ENCODE data around the gene LYAR. TPM values are rescaled to one million over a fixed set of nuclear protein-coding genes. Genes with fewer than 3 reads are reported as not detected.

Gene LYAR
- total and polyA plus RNA-seq, 2 of the 4 experiments (the other 2 are of a cell fraction) = 5.4 to 8.2 TPM

DNA sequence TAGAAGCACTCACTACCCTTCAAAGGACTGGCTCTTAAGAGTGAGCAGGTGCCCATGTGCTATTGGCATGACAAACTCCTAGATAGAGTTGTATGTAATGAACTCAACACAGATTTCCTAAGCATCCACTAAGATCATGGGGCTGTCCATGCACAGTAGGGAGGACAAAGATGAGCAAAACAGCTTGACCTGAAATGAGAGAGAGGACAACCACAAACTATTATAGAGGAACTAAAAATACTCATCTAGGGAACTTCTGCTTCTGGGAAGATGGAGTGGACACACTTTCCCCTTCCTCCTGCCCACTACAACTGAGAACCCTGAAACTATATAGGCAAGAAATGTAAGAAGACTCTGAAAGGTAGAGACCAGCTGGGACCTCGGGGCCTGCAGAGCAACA, 21.2 kb downstream of the LYAR start:
- peaks cover 25% of the 10 kb centered on the region for H3K36me3 ChIP-seq (ENCODE audit: control insufficient read depth, insufficient read depth, low read length)
- CTCF ChIA-PET = interaction anchor here (1.6 kb wide), 1 partner anchor 9 kb away, joined by 5 read pairs; no protein-coding TSS in a partner anchor
- no peaks in the 10 kb centered on the region for H3K27me3 ChIP-seq (ENCODE audit: control insufficient read depth, insufficient read depth, low read length)
- no peak overlapping the region for H2BK20ac ChIP-seq (ENCODE audit: low read depth, low read length)
- H4K20me1 ChIP-seq (ENCODE audit: insufficient read depth, low read length) = no peaks in the 10 kb centered on the region
- no peak overlapping the region for H3K27ac ChIP-seq (ENCODE audit: insufficient read depth, low read length)
- in situ Hi-C loops (cut with MboI; ENCODE audit: low sequenced_read_pairs) = no loop called here
- H4K8ac ChIP-seq (ENCODE audit: low read depth in 2 of 2, low read length in 2 of 2) = no peak overlapping the region
- no peaks in the 10 kb centered on the region for H3K9me3 ChIP-seq (ENCODE audit: control insufficient read depth, insufficient read depth, low read length)
- H3K4me1 ChIP-seq (ENCODE audit: control insufficient read depth, insufficient read depth, low read length) = no peaks in the 10 kb centered on the region; the same call in 1 of the 2 replicates
- H3K79me1 ChIP-seq (ENCODE audit: low read depth in 1 of 2, low read length in 2 of 2) = no peaks in the 10 kb centered on the region
- H3K4ac ChIP-seq (ENCODE audit: low read depth, low read length) = no peak overlapping the region
- H2BK15ac ChIP-seq (ENCODE audit: low read depth, low read length) = no peak overlapping the region
- H3K4me3 ChIP-seq (ENCODE audit: insufficient read depth, low read depth, low read length) = no peak overlapping the region
- DNase-seq (no peak), ATAC-seq (ENCODE audit: low read depth) (no peak)
- dilution Hi-C loops (cut with HindIII; ENCODE audit: low sequenced_read_pairs, unreplicated experiment) = no loop called here
- H3K56ac ChIP-seq (ENCODE audit: extremely low read depth, insufficient read depth, low read length) = no peak overlapping the region
- POLR2A ChIA-PET (ENCODE audit: unreplicated experiment) = no interaction called here
- no peak overlapping the region for H4K5ac ChIP-seq (ENCODE audit: low read depth, low read length)
- H2AFZ ChIP-seq (replicated peaks; ENCODE audit: low read length, poor library complexity) = no peak overlapping the region
- no peak overlapping the region for H2AK9ac ChIP-seq (replicated peaks; ENCODE audit: low read depth, low read length, poor library complexity)
- H2BK120ac ChIP-seq (ENCODE audit: low read depth, low read length) = no peak overlapping the region
- H3K18ac ChIP-seq (ENCODE audit: low read depth, low read length) = no peak overlapping the region
- TF ChIP-seq MAZ (IDR thresholded peaks at IDR 0.05; ENCODE audit: borderline replicate concordance, low read depth, low read length) = no peak
- no peak for TF ChIP-seq CEBPB (IDR thresholded peaks at IDR 0.05; ENCODE audit: low read depth, low read length)
- TF ChIP-seq MXI1 (IDR thresholded peaks at IDR 0.05; ENCODE audit: borderline replicate concordance, low read depth, low read length) = no peak
- no peak for TF ChIP-seq MAFK (IDR thresholded peaks at IDR 0.05; ENCODE audit: low read depth, low read length)
- TF ChIP-seq, protein P1, sequence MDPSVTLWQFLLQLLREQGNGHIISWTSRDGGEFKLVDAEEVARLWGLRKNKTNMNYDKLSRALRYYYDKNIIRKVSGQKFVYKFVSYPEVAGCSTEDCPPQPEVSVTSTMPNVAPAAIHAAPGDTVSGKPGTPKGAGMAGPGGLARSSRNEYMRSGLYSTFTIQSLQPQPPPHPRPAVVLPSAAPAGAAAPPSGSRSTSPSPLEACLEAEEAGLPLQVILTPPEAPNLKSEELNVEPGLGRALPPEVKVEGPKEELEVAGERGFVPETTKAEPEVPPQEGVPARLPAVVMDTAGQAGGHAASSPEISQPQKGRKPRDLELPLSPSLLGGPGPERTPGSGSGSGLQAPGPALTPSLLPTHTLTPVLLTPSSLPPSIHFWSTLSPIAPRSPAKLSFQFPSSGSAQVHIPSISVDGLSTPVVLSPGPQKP (IDR thresholded peaks at IDR 0.05; ENCODE audit: borderline replicate concordance, low read depth, low read length) = no peak
- no peak for TF ChIP-seq RCOR1 (IDR thresholded peaks at IDR 0.05; ENCODE audit: insufficient replicate concordance, low read length)
- TF ChIP-seq BHLHE40 (IDR thresholded peaks at IDR 0.05; ENCODE audit: low read depth, low read length) = no peak
- no peak for TF ChIP-seq FOS (IDR thresholded peaks at IDR 0.05; ENCODE audit: low read depth, low read length)
- no peak for TF ChIP-seq CHD1 (IDR thresholded peaks at IDR 0.05; ENCODE audit: low read depth, low read length)
- TF ChIP-seq, protein P2, sequence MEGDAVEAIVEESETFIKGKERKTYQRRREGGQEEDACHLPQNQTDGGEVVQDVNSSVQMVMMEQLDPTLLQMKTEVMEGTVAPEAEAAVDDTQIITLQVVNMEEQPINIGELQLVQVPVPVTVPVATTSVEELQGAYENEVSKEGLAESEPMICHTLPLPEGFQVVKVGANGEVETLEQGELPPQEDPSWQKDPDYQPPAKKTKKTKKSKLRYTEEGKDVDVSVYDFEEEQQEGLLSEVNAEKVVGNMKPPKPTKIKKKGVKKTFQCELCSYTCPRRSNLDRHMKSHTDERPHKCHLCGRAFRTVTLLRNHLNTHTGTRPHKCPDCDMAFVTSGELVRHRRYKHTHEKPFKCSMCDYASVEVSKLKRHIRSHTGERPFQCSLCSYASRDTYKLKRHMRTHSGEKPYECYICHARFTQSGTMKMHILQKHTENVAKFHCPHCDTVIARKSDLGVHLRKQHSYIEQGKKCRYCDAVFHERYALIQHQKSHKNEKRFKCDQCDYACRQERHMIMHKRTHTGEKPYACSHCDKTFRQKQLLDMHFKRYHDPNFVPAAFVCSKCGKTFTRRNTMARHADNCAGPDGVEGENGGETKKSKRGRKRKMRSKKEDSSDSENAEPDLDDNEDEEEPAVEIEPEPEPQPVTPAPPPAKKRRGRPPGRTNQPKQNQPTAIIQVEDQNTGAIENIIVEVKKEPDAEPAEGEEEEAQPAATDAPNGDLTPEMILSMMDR (conservative IDR thresholded peaks at IDR 0.05; ENCODE audit: low read depth, low read length) = no peak
- no peak for TF ChIP-seq NFE2L2 (IDR thresholded peaks at IDR 0.05; ENCODE audit: low read depth, low read length)
- TF ChIP-seq, protein P3, sequence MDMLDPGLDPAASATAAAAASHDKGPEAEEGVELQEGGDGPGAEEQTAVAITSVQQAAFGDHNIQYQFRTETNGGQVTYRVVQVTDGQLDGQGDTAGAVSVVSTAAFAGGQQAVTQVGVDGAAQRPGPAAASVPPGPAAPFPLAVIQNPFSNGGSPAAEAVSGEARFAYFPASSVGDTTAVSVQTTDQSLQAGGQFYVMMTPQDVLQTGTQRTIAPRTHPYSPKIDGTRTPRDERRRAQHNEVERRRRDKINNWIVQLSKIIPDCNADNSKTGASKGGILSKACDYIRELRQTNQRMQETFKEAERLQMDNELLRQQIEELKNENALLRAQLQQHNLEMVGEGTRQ (IDR thresholded peaks at IDR 0.05; ENCODE audit: low read depth, low read length) = no peak
- no peak for TF ChIP-seq RAD21 (IDR thresholded peaks at IDR 0.05; ENCODE audit: low read length)
- no peak for TF ChIP-seq POLR2A (IDR thresholded peaks at IDR 0.05; ENCODE audit: low read depth, low read length)
- intact Hi-C loops (cut with micrococcal nuclease) = no loop called here
- H2BK5ac ChIP-seq (ENCODE audit: low read depth, low read length, poor library complexity, severe bottlenecking) = no peak overlapping the region
- H3K23ac ChIP-seq (ENCODE audit: low read depth, low read length) = no peak overlapping the region
- no peak overlapping the region for H3K14ac ChIP-seq (replicated peaks; ENCODE audit: low read depth, low read length)
- H4K91ac ChIP-seq (ENCODE audit: insufficient read depth, low read depth, low read length) = no peak overlapping the region
- H3K9me1 ChIP-seq (ENCODE audit: insufficient read depth, low read length) = no peaks in the 10 kb centered on the region
- no peak overlapping the region for H3K9ac ChIP-seq (ENCODE audit: low read depth, low read length)
- WGBS, 2 experiments (ENCODE audit: extremely low coverage in 2 of 2, insufficient read length in 1 of 2) = no CpG with 5 or more reads among the region's 1 CpG
- no TSS peak for BruUV-seq (replicated peaks)
- H3K4me2 ChIP-seq (ENCODE audit: low read depth, low read length) = no peak overlapping the region
- no peak overlapping the region for H2AK5ac ChIP-seq (ENCODE audit: low read depth, low read length)
